SIG-M5 treated with dmso at 0.1 percent for 504 hours (cell line): ENCODE measurements around the gene KRT15.

Experiments used
- DNase-seq: peaks from one replicate; lab custom pipeline; 2025; ENCODE audit not compliant: unreplicated experiment; lab: John Stamatoyannopoulos, UW

Gene KRT15

GRCh38 chr17:41484920-41485904 lies 33.5 kb downstream of the KRT15 start:
- DNase-seq = no peak

DNA sequence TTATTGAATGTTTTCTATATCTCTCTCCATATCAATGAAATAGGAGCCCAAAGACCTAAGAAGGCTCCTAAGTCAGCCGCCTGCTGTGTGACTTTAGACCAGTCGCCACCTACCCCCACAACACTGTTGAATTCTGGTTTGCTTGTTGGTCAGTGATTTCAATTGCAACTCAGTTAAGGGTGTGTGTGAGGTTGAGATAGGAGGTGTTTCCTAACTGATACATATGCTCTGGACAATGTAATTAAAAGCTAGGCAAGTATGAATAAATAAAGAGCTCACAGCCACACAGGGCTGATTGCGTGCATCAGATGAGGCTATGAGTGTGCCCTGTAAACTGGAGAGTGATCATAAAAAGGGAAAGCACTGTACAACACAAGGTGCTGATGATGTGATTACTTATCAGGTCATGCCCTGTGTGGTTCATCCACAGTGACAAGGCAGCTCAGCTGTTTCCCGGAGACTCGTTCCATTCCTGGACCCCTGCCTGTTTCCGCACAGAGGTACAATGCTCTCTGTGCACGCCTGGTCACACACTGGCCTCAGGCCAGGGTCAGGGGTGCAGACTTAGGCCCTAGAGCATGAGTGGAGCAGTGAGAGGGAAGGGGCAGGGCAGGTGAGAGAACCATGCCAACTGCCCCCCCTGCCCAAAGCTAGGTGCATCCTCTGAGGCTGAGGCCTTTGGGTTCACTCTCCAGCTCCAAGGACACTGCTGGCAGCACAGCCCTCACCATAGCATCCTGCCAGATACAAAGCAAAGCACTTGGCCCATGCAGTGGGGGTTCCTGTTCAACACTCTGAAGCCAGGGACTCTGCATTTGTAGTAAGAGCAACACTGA lies 34.5 kb downstream of the KRT15 start:
- DNase-seq = no peak

DNA sequence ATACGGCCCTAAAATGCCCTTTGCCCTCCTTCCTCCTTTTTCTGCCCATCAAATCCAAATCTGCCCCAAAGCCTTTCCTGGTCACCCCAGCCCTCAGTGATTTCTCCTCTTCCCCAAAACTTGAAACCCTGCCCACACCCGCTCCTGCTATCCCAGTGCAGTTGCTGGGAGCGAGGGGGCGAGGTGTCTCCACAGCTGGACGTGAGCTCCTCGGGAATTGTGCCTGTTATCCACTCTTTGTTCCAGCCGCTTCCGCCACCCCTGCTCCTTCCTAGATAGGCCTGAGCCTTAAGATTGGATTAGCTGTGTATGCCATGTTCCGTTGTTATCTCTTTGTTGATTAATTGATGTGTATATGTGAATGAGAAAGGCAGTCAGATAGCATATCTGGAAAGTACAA lies 35.2 kb downstream of the KRT15 start:
- no peak for DNase-seq

DNA sequence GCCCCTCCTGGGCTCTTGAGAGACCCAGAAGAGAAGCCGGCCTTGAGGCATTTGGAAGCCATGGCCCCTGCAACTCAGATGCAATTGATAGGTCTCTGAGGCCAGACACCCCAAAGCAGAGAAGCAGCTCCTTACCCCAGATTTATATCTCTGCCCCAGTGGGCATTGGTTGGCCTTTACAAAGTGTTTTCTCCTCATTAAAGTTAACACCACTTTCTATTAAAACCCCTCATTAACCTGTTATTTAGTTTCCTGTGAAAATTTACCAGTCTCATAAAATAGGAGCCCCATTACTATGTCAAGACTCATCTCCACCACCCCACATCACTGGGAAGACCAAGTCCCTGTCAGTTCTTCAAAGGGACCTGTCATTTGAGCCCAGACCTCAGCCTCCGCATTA lies 37.7 kb downstream of the KRT15 start, which contains the start of gene KRT35:
TSS of gene KRT35 (minus strand) at position 116 of the 400 bp plus-strand sequence. CDS start at position 62, 54 bp downstream.
- DNase-seq = no peak

- DNase-seq = no peak
Measured at GRCh38 chr17:41480581-41480980, 38.1 kb downstream of the KRT15 start.

- DNase-seq = peak; percentile 91
Measured at GRCh38 chr17:41480136-41480535, 38.6 kb downstream of the KRT15 start.

DNA sequence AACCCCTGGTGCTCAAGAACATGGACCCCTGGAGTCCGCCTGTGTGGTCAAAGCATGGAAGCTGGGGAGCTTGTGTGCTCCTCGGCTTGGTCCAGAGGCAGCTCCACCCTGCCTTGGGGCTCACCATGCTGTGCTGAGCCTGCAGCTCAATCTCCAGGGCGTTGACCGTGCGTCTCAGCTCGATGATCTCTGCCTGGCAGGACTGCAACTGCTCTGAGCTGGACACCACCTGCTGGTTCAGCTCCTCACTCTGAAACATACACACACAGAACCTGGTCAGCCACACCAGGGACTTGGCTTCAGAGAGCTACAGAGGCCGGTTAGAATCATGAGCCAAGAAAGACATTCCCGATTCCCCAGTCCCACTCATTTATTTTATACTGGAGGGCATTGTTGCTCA lies 40.5 kb downstream of the KRT15 start:
- DNase-seq = no peak

- DNase-seq = no peak
Measured at GRCh38 chr17:41476866-41477815, 41.5 kb downstream of the KRT15 start.

GRCh38 chr17:41475421-41475820 lies 43.3 kb downstream of the KRT15 start:
- DNase-seq = no peak

- DNase-seq = no peak
Measured at GRCh38 chr17:41474863-41475262, 43.8 kb downstream of the KRT15 start.

- DNase-seq = no peak
Measured at GRCh38 chr17:41468346-41468745, 50.3 kb downstream of the KRT15 start.

DNA sequence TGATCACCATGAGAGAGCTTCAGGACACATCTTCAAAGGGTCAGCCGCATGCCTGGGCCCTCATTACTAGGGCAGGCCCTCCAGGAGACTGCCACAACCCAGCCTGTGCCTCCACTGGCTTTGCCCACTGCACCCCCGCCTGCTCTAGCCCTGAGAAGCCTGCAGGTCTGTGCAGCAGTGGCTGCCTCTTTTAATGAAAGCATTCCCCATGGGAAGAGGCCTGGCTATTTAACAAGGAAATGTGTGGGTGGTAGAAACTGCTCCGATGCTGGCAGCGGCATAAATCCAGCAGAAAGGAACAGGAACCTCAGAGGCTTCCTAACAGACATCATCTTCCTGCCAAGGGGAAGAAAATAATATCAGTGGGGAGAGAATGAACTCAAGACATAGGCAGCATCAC lies 51.1 kb downstream of the KRT15 start:
- no peak for DNase-seq

DNA sequence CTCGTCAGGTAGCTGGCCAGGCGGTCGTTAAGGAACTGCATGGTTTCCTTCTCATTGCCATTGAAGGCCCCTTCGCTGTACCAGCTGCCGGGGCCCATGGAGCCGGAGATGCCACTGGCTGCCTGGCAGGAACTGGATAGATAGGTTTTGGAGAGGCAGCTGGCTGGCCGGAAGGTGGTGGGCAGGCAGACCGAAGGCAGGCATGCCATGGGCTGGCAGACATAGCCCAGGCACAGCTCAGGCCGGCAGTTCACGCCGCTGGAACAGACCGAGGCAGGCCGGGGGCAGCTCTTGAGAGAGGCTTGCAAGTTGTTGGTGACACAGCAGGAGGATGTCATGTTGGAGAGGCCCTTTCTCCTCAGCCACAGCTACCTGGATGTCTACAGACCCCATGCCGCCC lies 51.7 kb downstream of the KRT15 start, which contains the start of gene KRT32:
TSS of gene KRT32 (minus strand) at position 399 of the 400 bp plus-strand sequence. CDS start at position 338, 61 bp downstream.
- DNase-seq = no peak

DNA sequence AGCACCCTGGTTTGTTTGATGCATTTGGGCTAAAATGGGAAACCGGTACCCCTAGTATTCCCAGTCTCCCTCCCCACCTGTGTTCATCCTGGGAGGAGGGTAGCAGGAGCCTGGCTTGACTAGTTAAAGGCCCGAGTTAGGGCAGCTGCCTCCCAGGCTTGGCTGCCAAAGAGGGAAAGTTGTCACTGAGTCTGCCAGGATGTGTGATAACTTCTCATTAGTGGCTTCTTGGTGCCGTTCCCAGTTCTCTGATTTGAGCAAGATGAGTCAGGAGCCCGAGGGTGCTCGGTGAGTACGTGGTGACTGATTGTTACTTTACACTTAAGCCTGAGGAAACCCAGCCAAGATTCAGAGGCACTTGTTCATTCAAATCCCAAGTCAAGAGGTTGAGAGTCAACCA lies 54.0 kb downstream of the KRT15 start:
- DNase-seq = no peak

DNA sequence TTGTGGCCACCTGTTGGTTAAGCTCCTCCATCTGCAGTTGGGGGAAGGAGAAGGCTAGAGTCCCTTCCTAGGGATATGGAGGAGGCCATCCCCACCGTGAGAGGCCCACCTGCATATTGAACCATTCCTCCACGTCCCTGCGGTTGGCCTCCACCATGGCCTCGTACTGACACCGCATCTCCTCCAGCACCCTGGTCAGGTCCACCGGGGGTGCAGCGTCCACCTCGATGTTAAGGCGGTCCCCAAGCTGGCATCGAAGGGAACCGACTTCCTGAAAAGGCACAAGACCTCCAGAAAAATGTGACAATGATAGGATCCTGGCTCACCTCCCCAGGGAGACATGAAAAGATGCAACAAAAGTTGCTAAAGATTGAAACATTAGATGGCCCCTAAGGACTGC lies 54.5 kb downstream of the KRT15 start:
- no peak for DNase-seq

DNA sequence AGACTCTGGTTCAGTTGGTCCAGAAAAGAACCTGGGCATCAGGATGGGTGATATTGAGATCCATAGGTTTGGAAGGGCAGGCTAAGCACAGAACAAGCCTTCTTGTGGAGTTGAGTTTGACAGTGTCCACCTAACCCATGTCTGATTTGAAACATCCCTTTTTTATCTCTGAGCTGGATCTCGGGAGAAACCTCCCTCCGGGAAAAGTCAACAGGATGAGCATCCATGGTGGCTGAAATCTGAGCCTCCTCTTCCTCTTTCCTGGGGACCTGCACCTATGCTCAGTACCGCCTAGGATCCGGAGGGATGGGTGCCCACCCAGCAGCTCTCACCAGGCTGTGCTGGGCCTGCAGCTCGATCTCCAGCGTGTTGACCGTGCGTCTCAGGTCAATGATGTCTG lies 54.9 kb downstream of the KRT15 start:
- no peak for DNase-seq
